EH (cell line): ENCODE results near the gene SLC25A23.
"Not testable (repeated sequence)": the region's sequence is repeated elsewhere in the genome, so short reads cannot be mapped to it uniquely, and the experiment has no call there.

Experiments
- DNase-seq: peaks from one replicate; pipeline ENCODE4 v3.0.0-alpha.2; 2015; ENCODE audit warnings: low read depth

Gene SLC25A23

DNA sequence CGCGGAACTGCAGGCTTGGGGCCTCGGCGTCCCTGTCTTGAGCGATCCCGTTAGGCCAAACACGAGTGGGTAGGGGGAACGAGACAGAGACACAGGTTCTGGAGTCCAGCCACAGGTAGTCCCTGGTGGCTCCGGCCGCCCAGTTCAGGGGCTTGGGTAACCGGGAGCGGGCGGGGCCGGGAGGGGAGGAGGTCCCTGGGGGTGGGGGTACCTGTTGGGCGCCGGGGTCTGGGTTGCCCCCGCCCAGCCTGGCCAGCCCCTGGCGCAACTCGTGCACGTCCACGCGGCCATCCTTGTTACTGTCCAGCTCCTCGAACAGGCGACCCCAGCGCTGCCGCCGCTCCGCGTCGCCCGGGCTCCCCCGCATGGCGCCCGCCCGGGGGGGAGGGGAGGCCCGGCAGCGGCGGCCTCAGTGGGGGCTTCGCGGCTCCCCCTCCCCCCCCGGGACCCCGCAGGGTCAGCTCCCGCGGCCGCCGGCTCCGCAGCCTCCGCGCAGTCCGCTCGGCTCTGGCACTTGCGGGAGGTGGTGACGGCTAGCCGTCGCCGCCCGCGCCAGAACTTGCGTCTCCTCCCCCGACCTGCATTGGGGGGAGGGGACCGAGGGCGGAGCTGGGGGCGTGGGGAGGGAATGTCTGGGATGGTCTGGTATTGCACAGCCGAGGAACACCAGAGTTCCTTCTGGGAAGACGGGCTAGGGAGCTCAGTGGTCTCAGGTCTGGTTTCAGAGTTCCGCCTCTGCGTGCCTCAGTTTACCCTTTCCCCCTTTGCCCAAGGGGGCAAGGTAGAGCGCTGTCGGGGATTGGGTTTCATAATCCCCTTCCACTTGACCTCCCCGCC lies at the start of gene SLC25A23:
SLC25A23 (minus strand) TSS at position 531 of the 837 bp plus-strand sequence; CDS start at position 367, 164 bp downstream.
- peak; percentile 75 for DNase-seq

DNA sequence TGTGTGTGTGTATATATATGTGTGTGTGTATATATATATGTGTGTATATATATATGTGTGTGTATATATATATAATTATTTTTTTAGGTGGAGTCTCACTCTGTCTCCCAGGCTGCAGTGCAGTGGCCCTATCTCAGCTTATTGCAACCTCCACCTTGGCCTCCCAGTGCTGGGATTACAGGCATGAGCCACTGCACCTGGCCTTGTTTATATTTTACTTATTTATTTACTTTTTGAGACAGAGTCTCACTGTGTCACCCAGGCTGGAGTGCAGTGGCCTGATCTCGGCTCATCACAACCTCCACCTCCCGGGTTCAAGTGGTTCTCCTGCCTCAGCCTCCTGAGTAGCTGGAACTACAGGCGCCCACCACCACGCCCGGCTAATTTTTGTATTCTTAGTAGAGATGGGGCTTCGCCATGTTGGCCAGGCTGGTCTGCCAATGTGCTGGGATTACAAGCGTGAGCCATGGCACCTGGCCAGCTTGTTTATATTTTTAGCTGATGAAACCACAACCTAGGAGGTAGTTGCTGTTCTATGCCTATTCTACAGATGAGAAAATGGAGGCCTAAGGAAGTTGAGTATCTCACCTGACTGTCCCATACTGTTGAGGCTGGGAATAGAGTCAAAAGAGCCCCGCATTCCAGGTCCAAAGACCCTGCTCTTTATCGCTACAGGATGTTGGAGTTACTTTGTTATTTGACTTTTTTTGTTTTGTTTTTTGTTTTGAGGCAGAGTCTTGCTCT lies 48.6 kb upstream of the SLC25A23 start:
- not testable (repeated sequence) for DNase-seq

DNA sequence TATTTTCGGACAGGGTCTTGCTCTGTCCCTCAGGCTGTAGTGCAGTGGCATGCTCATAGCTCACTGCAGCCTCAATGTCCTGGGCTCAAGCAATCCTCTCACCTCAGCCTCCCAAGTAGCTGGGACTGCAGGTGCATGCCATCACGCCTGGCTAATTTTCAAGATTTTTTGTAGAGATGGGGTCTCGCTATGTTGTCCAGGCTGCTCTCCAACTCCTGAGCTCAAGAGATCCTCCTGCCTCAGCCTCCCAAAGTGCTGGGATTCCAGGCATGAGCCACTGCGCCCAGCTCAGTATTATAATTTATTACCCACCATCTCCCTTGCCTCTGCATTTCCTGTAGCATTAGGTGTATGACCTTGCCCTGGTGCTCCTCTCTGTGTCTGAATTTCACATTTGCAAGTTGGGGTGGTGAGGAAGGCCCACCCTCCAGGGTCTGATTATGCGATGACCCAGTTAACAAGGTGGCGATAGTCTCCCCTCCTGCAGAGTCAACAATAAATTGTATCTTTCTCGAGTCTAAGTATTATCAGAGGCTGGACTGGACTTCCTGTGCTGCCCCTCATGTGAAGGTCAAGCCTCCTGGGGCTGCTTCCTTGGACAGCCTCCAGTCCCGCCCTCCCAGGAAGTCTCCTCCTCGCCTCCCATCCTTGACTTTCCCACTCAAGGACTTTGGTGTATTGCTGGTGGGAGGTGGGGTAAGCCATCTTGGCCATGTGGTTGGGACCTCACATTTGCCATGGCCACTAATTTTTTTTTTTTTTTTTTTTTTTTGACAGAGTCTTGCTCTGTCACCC lies 44.0 kb upstream of the SLC25A23 start:
- DNase-seq = no peak

DNA sequence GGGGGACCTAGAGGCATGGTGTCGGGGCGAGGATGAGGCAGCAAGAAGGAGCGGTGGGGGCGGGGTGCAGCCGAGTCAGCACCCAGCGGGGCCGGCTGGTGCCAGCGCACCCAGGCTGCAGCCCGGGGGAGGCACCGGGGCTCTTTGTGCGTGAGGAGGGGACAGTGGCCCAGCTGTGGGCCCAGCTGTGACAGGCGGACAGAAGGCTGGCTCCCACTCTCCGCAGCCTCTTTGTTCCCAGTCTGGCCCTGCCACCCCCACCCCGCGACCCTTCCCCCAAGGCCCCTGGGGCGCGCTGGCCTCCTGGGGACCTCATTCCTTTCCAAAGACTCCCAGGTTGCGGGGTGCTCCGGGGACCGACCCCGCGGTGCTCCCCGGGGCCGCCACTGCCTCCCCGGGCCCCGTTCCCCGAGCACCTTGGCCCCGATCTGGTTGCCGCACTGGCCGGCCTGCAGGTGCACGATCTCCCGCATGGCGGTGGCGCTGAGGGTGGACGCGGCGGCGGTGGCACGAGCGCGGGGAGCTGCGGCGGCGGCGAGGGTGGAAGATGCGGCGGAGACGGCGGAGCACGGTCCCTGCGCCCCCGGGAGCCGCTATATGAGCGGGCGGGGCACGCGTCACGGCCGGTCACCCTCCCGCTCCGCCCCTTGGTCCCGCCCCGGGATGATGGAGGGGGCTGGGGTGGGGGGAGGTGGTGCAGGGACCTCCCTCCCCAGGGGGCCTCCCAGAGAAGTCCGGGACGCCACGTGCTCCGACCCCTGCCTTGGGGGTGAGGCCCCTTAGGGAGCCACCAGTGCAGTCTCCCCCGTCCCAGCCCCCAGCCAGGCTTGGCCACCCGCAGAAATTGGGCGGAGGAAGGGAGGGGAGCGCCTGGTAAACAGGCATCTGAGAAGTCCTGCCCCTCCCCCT lies 42.4 kb upstream of the SLC25A23 start, which contains the start of gene TUBB4A:
TUBB4A (minus strand) TSS at position 570 of the 909 bp plus-strand sequence; CDS start at position 473, 97 bp downstream.
- no peak for DNase-seq

DNA sequence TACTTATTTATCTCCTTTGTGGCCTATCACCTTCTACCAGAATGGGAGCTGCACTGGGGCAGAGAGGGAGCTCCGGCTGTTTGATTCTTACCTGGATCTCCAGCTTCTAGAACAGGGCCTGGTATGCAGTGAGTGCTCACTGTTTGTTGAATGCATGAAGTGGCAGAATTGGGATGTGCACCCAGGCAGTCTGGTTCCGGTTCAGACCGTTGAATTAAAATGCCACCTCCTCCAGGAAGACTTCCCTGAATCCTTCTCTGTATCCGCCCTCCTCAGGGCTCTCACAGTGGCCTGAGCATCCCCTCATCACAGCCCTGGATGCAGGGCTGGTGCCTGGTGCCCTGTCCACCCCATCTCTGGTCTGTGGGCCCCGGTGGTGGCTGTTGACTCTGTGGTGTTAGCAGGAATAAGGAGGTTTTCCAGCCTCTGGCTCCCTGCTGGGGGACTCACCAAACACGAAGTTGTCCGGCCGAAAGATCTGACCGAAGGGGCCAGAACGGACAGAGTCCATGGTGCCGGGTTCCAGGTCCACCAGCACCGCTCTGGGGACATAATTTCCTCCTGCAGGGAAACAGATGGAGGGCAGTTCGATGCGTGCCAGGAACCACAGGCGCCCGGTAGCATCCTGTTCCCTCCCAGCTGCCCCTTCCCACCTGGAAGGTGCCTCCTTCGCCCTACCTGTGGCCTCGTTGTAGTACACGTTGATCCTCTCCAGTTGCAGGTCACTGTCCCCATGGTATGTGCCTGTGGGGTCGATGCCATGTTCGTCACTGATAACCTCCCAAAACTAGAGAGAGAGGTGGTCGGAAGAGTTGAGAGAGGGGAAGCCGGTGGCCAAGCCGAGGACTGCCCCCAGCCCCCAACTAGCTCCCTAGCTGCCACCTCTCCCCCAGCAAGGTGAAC lies 41.5 kb upstream of the SLC25A23 start:
- DNase-seq = no peak

DNA sequence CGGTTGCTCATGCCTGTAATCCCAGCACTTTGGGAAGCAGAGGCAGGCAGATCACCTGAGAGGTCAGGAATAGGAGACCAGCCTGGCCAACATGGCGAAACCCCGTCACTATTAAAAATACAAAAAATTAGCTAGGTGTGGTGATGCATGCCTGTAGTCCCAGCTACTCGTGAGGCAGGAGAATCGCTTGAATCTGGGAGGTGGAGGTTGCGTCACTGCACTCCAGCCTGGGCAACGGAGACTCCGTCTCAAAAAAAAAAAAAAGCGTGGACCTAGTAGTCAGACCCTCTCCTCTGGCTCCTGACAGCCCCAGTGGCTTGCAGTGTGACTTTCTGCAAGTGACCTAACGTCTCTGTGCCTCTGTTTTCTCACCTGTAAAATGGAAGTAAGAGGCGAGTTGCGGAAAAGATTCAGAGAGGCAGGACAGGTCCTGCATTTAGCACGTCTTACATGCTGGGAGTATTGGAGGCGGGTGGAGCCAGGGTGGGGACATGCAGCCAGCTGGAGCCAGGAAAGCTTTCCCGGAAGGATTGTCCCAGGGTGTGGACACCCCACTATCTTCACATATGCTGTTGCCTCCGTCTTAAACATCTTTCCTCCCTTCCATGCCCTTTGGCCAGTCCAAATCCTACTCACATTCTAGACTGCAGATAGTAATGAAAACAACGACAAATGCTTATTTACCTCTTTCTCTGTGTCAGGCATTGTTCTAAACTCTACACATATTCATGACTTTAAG lies 39.6 kb upstream of the SLC25A23 start:
- DNase-seq = no peak

DNA sequence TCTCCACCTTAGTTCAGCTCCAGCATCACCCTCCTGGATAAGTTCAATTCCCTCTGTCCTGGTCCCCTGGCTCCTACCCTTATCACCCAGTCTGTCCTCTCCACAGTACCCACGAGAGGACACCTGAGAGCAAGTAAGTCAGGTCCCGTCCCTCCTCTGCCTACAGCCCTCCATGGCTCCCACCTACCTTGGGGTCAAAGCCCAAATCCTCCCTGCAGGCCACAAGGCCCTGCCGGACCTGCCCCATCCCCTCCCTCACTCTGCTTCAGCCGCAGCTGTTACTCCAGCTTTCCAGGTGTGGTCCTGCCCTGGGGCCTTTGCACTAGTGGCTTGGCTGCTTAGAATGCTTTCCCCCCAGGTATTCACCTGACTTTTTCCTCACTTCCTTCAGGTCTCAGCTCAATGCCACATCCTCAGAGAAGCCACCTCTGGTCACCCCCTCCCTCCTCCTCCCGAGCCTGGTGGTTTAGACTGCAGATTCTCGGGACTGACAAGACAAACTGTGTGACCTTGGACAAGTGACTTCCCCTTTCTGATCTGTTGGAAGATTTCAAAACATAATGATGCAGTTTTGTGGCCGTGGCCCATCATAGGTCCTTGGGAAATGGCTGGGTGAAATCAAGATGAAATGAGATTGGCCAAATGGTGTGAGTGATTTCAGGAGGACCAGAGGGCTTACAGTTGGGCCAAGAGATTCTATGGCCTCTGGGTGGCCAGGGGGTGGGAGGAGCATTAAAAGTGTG lies 38.9 kb upstream of the SLC25A23 start:
- no peak for DNase-seq

DNA sequence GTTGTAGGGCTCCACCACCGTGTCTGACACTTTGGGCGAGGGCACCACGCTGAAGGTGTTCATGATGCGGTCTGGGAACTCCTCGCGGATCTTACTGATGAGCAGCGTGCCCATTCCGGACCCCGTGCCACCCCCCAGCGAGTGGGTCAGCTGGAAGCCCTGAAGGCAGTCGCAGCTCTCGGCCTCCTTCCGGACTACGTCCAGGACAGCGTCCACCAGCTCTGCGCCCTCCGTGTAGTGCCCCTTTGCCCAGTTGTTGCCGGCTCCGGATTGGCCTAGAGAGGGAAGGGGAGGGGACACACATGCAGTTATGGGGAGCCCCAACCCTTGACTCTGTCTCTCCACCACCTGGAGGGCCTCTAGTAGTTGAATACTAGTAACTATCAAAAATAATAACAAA lies 36.4 kb upstream of the SLC25A23 start:
- no peak for DNase-seq

DNA sequence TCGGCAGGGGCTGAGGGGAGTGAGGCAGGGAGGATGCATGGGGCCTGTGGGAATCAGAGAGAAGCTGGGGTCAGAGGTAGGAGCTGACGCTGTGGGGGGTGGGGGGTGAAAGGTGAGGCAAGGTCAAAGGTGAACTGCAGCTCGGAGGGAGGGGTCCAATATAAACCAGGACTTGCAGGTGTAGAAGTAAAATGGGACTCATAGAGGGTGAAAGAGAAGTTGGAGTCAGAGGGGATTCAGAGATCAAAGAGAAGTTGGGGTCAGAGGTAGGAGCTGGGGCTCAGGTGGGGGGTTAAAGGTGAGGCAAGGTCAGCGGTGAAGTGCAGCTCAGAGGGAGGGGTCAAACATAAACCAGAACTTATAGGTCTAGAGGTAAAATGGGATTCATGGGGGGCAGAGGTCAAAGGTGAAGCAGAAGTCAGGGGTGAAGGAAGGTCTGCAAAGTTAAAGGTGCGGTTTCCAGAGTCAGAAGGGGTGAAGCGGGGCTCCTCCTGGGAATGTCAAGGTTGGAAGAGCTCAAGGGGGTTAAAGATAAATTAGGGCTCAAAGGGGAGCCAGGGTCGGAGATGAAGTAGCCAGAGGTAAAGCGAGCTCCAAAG lies 34.9 kb upstream of the SLC25A23 start:
- no peak for DNase-seq

DNA sequence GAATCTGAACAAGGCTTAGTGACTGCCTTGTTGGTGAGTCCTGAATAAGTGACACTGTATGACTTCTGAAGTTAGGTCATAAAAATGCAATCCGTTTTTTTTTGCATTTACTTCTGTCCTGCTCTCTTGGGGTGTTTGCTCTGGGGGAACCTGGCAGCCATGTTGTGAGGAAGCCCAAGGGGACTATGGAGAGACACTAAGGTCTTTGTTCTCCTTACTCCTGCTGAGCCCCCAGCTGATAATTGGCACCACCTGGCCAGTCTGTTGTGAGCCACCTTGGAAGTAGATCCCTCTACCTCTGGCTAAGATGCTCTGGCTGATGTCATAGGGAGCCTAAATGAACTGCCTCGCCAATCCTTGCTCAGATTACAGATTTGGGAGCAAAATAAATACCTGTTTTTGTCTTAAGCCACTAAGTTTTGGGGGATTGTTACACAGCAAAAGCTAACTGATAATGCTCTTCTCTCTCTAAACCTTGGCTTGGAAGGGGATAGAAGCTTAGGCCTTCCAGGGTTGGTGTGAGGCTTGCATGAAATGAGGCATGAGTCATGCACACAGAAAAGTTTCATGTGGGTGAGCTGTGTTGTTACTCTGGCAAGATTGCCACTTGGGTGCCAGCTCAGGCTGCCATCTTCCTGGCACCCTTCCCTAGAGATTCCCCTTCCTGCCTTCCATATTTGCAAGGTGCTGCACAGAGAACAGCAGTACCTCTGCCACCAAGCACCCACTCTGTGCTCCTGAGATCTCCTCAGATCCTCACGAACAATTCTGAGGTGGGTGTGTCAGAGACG lies 32.4 kb upstream of the SLC25A23 start:
- DNase-seq = no peak

DNA sequence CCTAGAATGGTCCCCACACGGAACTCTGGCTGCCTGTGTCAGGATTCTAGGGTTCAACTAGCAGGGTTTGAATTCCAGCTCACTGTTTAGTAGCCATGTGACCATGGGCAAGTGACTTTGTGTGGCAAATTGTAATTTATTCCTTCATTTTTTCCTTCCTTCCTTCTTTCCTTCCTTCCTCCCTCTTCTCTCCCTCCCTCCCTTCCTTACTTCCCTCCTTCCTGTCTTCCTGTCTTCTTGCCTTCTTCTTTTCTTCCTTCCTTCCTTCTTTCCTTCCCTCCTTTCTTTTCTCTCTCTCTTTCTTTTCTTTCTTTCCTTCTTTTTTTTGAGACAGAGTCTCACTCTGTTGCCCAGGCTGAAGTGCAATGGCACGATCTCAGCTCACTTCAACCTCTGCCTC lies 30.5 kb upstream of the SLC25A23 start:
- no peak for DNase-seq

DNA sequence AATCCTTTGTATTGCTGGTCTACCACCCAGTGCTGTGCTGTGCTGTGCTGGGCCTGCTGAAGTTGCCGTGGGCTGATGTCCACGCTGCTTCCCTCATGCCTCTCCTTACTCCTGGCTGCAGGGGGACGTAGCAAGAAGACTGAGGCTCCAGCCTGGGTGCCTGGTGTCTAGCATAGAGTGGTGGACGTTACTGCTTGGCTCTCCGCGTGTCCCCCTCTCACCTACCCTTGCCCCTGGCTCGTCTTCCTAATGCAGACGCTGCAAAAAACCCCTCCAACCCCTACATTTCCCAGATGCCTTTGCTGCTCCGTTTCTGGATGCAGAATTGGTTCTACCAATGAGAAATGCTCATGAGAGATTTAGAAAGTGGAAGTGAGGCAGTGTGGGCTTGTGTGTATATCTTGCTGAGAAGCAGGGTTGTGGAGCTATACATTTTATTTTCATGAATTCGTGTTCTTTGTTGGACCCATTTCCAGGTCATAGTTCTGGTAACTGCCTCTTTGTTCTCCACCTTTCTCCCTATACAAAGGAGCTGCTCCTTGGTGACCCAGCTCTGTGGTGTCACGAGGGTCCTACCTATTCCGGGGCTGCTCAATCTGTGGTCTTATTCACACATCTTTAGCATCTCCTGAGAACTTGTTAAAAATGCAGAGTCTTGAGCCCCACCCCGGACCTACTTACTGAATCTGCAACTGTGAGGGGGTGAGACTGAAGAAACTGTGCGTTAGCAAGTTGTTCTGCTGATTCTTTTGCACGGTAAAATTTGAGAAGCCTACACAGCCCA lies 29.9 kb upstream of the SLC25A23 start:
- no peak for DNase-seq

DNA sequence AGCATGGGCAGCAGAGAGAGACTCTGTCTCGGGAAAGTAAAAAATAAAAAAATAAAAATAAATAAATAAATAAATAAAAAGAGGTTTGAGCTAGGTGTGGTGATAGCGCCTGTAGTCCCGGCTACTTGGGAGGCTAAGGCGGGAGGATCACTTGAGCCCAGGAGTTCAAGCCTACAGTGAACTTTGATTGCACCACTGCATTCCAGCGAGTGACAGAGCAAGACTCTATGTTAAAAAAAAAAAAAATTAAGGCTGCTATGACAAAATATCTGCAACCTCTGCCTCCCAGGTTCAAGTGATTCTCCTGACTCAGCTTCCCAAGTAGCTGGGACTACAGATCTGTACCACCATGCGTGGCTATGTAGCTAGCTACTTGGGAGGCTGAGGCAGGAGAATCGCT lies 25.2 kb upstream of the SLC25A23 start:
- DNase-seq = no peak

DNA sequence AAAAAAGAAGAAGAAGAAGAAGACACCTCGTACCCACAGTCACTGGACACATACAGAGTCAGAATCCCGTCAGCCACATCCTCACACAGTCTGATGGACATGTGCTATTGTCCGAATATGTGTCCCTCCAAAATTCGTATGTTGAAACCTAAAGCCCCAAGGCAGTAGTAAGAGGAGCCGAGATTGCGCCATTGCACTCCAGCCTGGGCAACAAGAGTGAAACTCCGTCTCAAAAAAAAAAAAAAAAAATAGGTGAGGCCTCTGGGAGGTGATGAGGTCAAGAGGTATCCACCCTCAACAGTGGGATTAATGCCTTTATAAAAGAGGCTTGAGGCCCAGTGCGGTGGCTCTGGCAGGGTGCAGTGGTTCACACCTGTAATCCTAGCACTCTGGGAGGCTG lies 24.6 kb upstream of the SLC25A23 start:
- no peak for DNase-seq

DNA sequence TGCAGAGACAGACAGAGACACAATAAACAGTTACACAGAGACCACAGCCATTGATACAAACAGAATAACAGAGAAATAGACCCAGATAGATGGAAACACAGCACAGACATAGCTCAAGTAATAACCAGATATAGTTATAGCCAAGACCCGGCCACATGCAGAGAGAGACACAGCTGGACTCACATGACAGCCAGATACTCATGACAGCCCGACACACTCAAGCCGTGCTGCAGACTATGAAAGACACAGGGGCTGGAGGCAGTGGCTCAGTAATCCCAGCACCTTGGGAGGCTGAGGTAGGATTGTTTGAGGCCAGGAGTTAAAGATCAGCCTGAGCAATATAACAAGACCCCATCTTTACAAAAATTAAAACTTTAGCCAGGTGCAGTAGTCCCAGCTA lies 23.6 kb upstream of the SLC25A23 start:
- no peak for DNase-seq

DNA sequence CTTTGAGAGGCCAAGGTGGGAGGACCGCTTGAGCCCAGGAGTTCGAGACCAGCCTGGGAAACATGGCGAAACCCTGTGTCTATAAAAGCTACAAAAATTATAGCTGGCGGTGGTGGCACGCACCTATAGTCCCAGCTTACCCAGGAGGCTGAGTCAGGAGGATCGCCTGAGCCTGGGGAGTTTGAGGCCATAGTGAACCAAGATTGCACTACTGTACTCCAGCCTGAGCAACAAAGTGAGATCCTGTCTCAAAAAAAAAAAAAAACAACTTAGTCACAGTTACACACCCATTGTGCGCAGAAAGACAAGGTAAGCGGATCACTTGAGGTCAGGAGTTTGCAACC lies 22.7 kb upstream of the SLC25A23 start:
- no peak for DNase-seq
